Stimulated activated CD8-positive, alpha-beta memory T cell treated with anti-CD3 and anti-CD28 coated beads, Interleukin-7, amount 100 ng/mL, for 24 hours (primary cell): Measurements from ENCODE around the gene C1orf141.
"Not testable (repeated sequence)": the region's sequence is repeated elsewhere in the genome, so short reads cannot be mapped to it uniquely, and the experiment has no call there.

ENCODE experiments used
- DNase-seq: peaks from one replicate; pipeline ENCODE4 v3.0.0-alpha.2; 2020; ENCODE audit warnings: low read depth

Gene C1orf141

GRCh38 chr1:67085326-67085725 is 49.4 kb downstream of the C1orf141 start:
- no peak for DNase-seq

GRCh38 chr1:67084765-67085318 is 49.9 kb downstream of the C1orf141 start:
- DNase-seq: no peak

GRCh38 chr1:67078291-67078690 is 56.5 kb downstream of the C1orf141 start:
- DNase-seq: no peak

GRCh38 chr1:67077593-67077992 is 57.2 kb downstream of the C1orf141 start:
- DNase-seq: no peak

- no peak for DNase-seq
Measured at GRCh38 chr1:67072749-67073148, 62.0 kb downstream of the C1orf141 start.

- not testable (repeated sequence) for DNase-seq
Measured at GRCh38 chr1:67067655-67068054, 67.1 kb downstream of the C1orf141 start.

GRCh38 chr1:67062412-67062811 is 72.4 kb downstream of the C1orf141 start:
- DNase-seq: no peak

GRCh38 chr1:67061266-67061665 is 73.5 kb downstream of the C1orf141 start:
- DNase-seq: no peak

- no peak for DNase-seq
Measured at GRCh38 chr1:67060811-67061218, 74.0 kb downstream of the C1orf141 start.

- DNase-seq: no peak
Measured at GRCh38 chr1:67059346-67059745, 75.4 kb downstream of the C1orf141 start.

- no peak for DNase-seq
Measured at GRCh38 chr1:67058761-67059160, 76.0 kb downstream of the C1orf141 start.

GRCh38 chr1:67058242-67058641 is 76.5 kb downstream of the C1orf141 start:
- no peak for DNase-seq

GRCh38 chr1:67053785-67054772 is 80.7 kb downstream of the C1orf141 start, which contains the start of gene SLC35D1:
Gene SLC35D1, minus strand, starts transcription at chr1:67054148. Its CDS starts 135 bp downstream, at chr1:67054013.
- DNase-seq: peak; percentile 59

GRCh38 chr1:67053535-67053784 is 81.3 kb downstream of the C1orf141 start:
- DNase-seq: no peak

- no peak for DNase-seq
Measured at GRCh38 chr1:67052741-67053534, 81.8 kb downstream of the C1orf141 start.

- no peak for DNase-seq
Measured at GRCh38 chr1:67051196-67051595, 83.6 kb downstream of the C1orf141 start.

- DNase-seq: no peak
Measured at GRCh38 chr1:67044631-67045270, 90.0 kb downstream of the C1orf141 start.

GRCh38 chr1:67043366-67043765 is 91.4 kb downstream of the C1orf141 start:
- DNase-seq: no peak
